TTC549 (cell line): Measurements from ENCODE around the gene DNAJC9.
"Not testable (repeated sequence)": the region's sequence is repeated elsewhere in the genome, so short reads cannot be mapped to it uniquely, and the experiment has no call there.

Experiments used
- FAIRE-seq: peaks from 2 replicates; lab custom pipeline; 2012; peaks lifted over from hg19 to GRCh38; lab: Jason Lieb, UNC

The DNAJC9 gene

DNA sequence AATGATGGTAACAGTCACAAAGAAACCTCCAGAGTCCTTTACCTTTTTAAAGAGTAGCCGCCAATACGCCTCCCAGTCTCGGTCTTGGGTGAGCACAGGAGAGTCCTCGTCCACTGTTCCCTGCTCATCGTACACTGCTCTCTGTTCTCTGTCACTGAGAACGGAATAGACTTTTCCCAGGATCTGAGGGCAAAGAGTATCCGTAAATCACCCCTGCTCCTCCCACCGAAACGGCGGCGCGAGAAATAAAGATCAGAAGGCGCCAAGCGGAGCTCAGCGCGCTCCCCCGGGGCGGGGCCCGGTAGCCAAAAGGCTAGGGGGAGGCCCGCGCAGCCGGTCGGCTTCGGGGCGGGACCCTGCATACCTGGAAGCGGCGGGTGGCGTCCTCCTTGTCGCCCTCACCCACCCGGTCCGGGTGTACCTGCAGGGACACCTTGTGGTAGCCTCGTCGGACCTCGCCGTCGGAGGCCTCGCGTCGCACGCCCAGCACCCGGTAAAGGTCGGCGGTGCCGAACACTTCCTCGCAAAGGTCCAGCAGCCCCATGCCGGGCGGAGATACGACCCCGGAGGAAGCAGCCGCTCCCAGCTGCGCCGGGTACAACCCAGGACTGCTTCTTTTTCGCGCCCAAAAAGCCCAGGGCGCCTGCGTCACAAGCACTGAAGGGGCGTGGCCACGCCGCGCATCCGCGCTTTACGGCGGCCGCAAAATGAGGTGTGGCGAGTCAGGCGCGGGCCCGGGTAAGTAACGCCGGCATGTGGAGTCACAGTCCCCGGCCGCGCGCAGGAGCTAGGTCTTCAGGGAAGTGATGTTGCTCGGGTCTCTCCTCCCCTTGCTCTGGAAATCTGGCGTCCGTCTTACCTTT, at the start of gene DNAJC9:
DNAJC9 (minus strand) TSS at position 610 of the 863 bp plus-strand sequence; CDS start at position 544, 66 bp downstream.
- no peak for FAIRE-seq

- no peak for FAIRE-seq
Measured at GRCh38 chr10:73293461-73293860, 46.4 kb upstream of the DNAJC9 start.

- no peak for FAIRE-seq
Measured at GRCh38 chr10:73289958-73290357, 42.9 kb upstream of the DNAJC9 start.

DNA sequence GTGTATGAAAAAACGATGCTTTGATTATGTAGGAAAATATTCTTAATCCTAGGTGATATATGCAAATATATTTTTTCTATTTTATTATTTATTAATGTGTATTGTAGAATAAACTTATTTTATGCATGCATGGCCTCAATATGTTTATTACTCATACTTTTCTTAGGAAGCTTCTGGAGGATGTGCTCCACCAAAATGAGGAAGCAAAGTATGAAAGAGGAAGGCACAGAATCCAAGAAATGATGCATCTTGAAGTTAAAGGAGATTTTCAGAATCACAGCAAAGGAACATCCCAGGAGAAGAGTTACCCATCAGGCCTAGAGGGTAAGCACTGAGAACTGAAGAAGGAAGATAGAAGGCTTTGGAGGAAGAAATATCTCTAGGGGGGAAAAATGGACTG, 40.4 kb upstream of the DNAJC9 start:
- FAIRE-seq: no peak

DNA sequence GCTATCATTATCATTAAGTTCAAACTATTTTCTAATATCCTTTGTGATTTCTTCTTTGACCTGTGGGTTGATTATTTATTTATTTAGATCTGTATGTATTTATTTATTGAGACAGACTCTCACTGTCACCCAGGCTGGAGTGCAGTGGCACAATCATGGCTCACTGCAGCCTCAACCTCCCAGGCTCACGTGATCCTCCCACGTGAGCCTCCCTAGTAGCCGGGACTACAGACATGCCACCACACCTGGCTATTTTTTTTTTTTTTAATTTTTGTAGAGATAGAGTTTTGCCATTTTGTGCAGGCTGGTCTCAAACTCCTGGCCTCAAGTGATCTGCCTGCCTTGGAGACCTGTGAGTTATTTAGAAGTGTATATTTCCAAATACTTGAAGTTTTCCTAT, 34.0 kb upstream of the DNAJC9 start:
- no peak for FAIRE-seq

GRCh38 chr10:73264423-73264822, 17.4 kb upstream of the DNAJC9 start:
- no peak for FAIRE-seq

GRCh38 chr10:73263693-73264347, 16.8 kb upstream of the DNAJC9 start:
- peak; percentile 73 for FAIRE-seq

- FAIRE-seq: no peak
Measured at GRCh38 chr10:73262880-73263555, 16.0 kb upstream of the DNAJC9 start.

- no peak for FAIRE-seq
Measured at GRCh38 chr10:73262105-73262730, 15.2 kb upstream of the DNAJC9 start.

GRCh38 chr10:73261362-73261995, 14.4 kb upstream of the DNAJC9 start:
- no peak for FAIRE-seq

- not testable (repeated sequence) for FAIRE-seq
Measured at GRCh38 chr10:73258612-73259011, 11.6 kb upstream of the DNAJC9 start.

DNA sequence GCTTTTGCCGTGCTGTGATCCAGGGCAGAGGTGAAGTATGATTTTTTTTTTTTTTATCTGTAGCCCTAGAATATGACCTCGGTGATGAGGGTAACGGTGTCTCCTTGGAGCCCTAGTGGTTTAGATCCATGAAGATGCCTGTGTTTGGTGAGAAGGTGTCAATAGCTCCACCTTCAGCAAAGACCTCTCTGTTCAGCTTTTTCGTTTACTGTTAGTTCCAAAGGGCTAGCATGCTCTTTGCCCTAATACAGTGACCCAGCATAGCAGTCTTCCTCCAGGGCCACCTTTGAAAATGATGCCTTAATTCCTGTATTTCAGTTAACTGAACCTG, 6.1 kb upstream of the DNAJC9 start:
- no peak for FAIRE-seq

- peak; percentile 80 for FAIRE-seq
Measured at GRCh38 chr10:73252445-73253224, 5.6 kb upstream of the DNAJC9 start, which contains the start of gene MRPS16. TSS of gene MRPS16 (minus strand) at chr10:73252644. CDS start at chr10:73252482, 162 bp downstream.

- no peak for FAIRE-seq
Measured at GRCh38 chr10:73251683-73252444, 4.8 kb upstream of the DNAJC9 start.

DNA sequence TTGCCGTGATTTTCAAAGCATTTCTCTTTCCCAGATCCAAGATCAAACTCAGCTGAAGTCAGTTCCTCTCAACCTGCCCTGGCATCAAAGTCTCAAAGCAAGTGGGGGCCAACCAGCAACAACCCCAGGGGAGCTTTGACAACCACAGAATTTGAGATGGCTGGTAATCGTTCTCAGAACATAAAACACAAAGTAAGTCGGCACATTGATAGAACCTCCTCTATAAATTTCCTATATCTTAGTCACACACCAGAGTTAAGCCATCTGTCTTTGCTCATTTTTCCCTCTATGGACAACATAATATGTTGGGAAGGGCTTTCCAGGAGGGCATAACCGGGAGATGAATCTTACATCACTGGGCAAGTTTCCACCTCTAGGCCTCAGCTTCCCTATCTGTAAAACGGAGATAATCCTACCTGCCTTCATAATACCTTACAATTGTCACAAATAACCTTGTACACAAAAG, 1.2 kb upstream of the DNAJC9 start:
- FAIRE-seq: no peak

- FAIRE-seq: no peak
Measured at GRCh38 chr10:73247509-73248258, 629 bp upstream of the DNAJC9 start.

GRCh38 chr10:73246322-73246645, 771 bp downstream of the DNAJC9 start:
- FAIRE-seq: no peak

DNA sequence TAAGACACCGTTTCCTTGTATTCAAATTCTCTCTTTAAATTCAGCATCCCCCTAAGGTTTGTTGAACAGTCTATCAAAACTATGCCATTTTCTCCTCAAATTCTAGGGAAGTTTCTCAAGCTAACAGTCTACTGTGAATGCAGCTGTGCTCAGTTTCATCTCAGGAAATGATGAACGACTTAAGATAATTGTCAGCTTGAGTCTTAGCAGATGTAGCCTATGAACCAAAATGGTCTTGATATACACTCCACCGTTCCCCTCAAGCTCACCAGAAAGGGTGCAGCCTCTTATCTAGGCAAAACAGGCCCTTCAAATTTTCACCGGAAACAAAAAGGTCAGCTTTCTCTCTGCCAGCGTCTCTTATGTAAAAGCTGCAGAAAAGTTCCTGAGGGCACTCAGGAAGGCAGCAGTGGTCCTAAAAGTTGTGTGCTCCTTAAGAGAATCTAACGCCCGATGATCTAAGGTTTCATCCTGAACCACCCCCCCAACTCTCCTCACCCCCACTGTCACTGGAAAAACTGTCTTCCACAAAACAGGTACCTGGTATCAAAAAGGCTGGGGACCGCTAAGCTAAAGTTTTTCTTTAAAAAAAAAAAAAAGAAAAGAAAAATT, 2.1 kb downstream of the DNAJC9 start:
- no peak for FAIRE-seq

DNA sequence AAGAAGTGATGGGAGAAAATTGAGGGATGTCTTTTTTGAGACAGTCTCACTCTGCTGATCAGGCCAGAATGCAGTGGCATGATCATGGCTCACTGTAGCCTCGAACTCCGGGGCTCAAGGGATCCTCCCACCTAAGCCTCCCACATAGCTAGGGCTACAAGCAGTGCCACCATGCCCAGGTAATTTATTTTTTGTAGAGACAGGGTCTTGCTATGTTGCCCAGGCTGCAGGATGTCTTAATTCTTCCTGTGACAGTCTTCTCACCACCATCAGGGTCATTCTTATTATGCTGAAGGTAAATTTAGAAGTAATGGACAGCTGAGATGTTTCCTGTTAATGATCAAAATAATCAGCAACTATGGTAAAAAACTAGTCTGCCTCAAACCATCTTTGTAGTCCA, 7.1 kb downstream of the DNAJC9 start:
- FAIRE-seq: no peak
